ENCODE data around the gene ZNF516. TPM values are rescaled to one million over a fixed set of nuclear protein-coding genes. Genes with fewer than 3 reads are reported as not detected.

The ZNF516 gene
- total RNA-seq, 1 donor from 2014 or later: 26.1 TPM

GRCh38 chr18:76368976-76369375 lies 126.1 kb downstream of the ZNF516 start:
- DNase-seq (ENCODE audit: low spot score): no peak
- Mint-ChIP-seq H3K27me3 (ENCODE audit: low read depth) (no peaks in the 10 kb centered on the region), H3K27ac (ENCODE audit: unreplicated experiment) (no peak overlapping the region)

GRCh38 chr18:76368271-76368670 lies 126.8 kb downstream of the ZNF516 start:
- peaks cover 9% of the 10 kb centered on the region for H3K4me1 Mint-ChIP-seq (ENCODE audit: low read depth)
- no peak overlapping the region for H3K4me3 Mint-ChIP-seq (ENCODE audit: unreplicated experiment)
- H3K36me3 Mint-ChIP-seq (ENCODE audit: low read depth): peaks cover 16% of the 10 kb centered on the region
- H3K27ac Mint-ChIP-seq (ENCODE audit: unreplicated experiment): no peak overlapping the region
- no peaks in the 10 kb centered on the region for H3K9me3 Mint-ChIP-seq (ENCODE audit: low read depth)
- no peaks in the 10 kb centered on the region for H3K27me3 Mint-ChIP-seq (ENCODE audit: low read depth)
- DNase-seq (ENCODE audit: low spot score): no peak
- no peak for TF ChIP-seq CTCF (IDR thresholded peaks at IDR 0.05)

More at GRCh38 chr18:76368976-76369375, 126.1 kb downstream of the ZNF516 start:
- peaks cover 2% of the 10 kb centered on the region for H3K4me1 Mint-ChIP-seq (ENCODE audit: low read depth)
- no peaks in the 10 kb centered on the region for H3K9me3 Mint-ChIP-seq (ENCODE audit: low read depth)
- no peak for TF ChIP-seq CTCF (IDR thresholded peaks at IDR 0.05)
- peaks cover 11% of the 10 kb centered on the region for H3K36me3 Mint-ChIP-seq (ENCODE audit: low read depth)
- no peak overlapping the region for H3K4me3 Mint-ChIP-seq (ENCODE audit: unreplicated experiment)

GRCh38 chr18:76367168-76368125 lies 127.6 kb downstream of the ZNF516 start:
- TF ChIP-seq CTCF (IDR thresholded peaks at IDR 0.05): no peak
- Mint-ChIP-seq H3K27ac (ENCODE audit: unreplicated experiment) (no peak overlapping the region), H3K27me3 (ENCODE audit: low read depth) (no peaks in the 10 kb centered on the region), H3K36me3 (ENCODE audit: low read depth) (peaks cover 16% of the 10 kb centered on the region), H3K9me3 (ENCODE audit: low read depth) (no peaks in the 10 kb centered on the region), H3K4me3 (ENCODE audit: unreplicated experiment) (no peak overlapping the region), H3K4me1 (ENCODE audit: low read depth) (peaks cover 12% of the 10 kb centered on the region)
- DNase-seq (ENCODE audit: low spot score): no peak

- TF ChIP-seq CTCF (IDR thresholded peaks at IDR 0.05): no peak
- Mint-ChIP-seq H3K4me1 (ENCODE audit: low read depth) (peaks cover 12% of the 10 kb centered on the region), H3K27me3 (ENCODE audit: low read depth) (no peaks in the 10 kb centered on the region), H3K9me3 (ENCODE audit: low read depth) (no peaks in the 10 kb centered on the region), H3K36me3 (ENCODE audit: low read depth) (peaks cover 16% of the 10 kb centered on the region), H3K4me3 (ENCODE audit: unreplicated experiment) (no peak overlapping the region), H3K27ac (ENCODE audit: unreplicated experiment) (no peak overlapping the region)
- DNase-seq (ENCODE audit: low spot score): no peak
Measured at GRCh38 chr18:76365561-76365960, 129.5 kb downstream of the ZNF516 start.

GRCh38 chr18:76364282-76365259 lies 130.5 kb downstream of the ZNF516 start:
- Mint-ChIP-seq H3K27me3 (ENCODE audit: low read depth) (no peaks in the 10 kb centered on the region), H3K4me1 (ENCODE audit: low read depth) (peaks cover 12% of the 10 kb centered on the region), H3K4me3 (ENCODE audit: unreplicated experiment) (no peak overlapping the region), H3K36me3 (ENCODE audit: low read depth) (peaks cover 13% of the 10 kb centered on the region), H3K27ac (ENCODE audit: unreplicated experiment) (no peak overlapping the region), H3K9me3 (ENCODE audit: low read depth) (no peaks in the 10 kb centered on the region)
- no peak for DNase-seq (ENCODE audit: low spot score)
- no peak for TF ChIP-seq CTCF (IDR thresholded peaks at IDR 0.05)

Measured in chondrocyte (in vitro differentiated cells).